OCI-LY3 (cell line): Measurements from ENCODE around the gene ACTL10.

Experiments used
- H2AFZ ChIP-seq: fragments of 200-600, 300-600 bp; shearing (Covaris generic); 2 replicates; pipeline ENCODE4 v1.6.0; 2014; ENCODE audit warnings: antibody characterized with exemption, low read depth, low read length
- H3K27ac ChIP-seq: fragments of 200-600, 300-600 bp; sonication (generic); 2 replicates; pipeline ENCODE4 v1.5.1; 2014; ENCODE audit warnings: mild to moderate bottlenecking, low read length, moderate library complexity, mixed read lengths
- H3K27me3 ChIP-seq: fragments of 200-600, 300-600 bp; sonication (generic); 2 replicates; pipeline ENCODE4 v1.6.1; 2014; ENCODE audit warnings: low read depth, low read length, mixed read lengths
- H3K36me3 ChIP-seq: fragments of 200-600, 300-600 bp; sonication (generic); replicated peaks from 2 replicates; pipeline ENCODE3; 2014; ENCODE audit warnings: low read depth, low read length, mixed read lengths
- H3K4me1 ChIP-seq: fragments of 300-600, 200-600 bp; sonication (generic); 2 replicates; pipeline ENCODE4 v1.6.1; 2014; ENCODE audit warnings: low read length, mixed read lengths
- H3K4me2 ChIP-seq: fragments of 200-600, 300-600 bp; sonication (generic); 2 replicates; pipeline ENCODE4 v1.6.1; 2014; ENCODE audit warnings: low read length, mixed read lengths
- H3K4me3 ChIP-seq: fragments of 300-600, 200-600 bp; sonication (generic); 2 replicates; pipeline ENCODE4 v1.5.1; 2014; ENCODE audit warnings: antibody characterized with exemption, mild to moderate bottlenecking, low read length, moderate library complexity
- H3K79me2 ChIP-seq: fragments of 300-600, 200-600 bp; shearing (Covaris generic); 2 replicates; pipeline ENCODE4 v1.6.1; 2014; ENCODE audit warnings: mild to moderate bottlenecking, low read length, mixed read lengths
- H3K9ac ChIP-seq: fragments of 300-600, 200-600 bp; shearing (Covaris generic); 2 replicates; pipeline ENCODE4 v1.6.0; 2014; ENCODE audit warnings: mild to moderate bottlenecking, low read length, moderate library complexity
- H3K9me3 ChIP-seq: fragments of 200-600, 300-600 bp; shearing (Covaris generic); 2 replicates; pipeline ENCODE4 v1.6.1; 2014; ENCODE audit warnings: low read length, mixed read lengths; ENCODE audit not compliant: insufficient read depth
- H4K20me1 ChIP-seq: fragments of 200-600, 300-600 bp; sonication (generic); 2 replicates; pipeline ENCODE4 v1.6.1; 2016; ENCODE audit warnings: low read length, mixed read lengths; ENCODE audit not compliant: insufficient read depth
- EZH2phosphoT487 ChIP-seq: fragments of 200-600 bp; shearing (Covaris generic); IDR thresholded peaks from 2 replicates; pipeline ENCODE4 v1.6.1; 2018; ENCODE audit warnings: antibody characterized with exemption, mixed run types, low read depth
- TF ChIP-seq, protein P1 (sequence below): fragments of 200-600, 300-600 bp; sonication (generic); IDR thresholded peaks from 2 replicates; pipeline ENCODE4 v1.5.1; 2014; ENCODE audit warnings: antibody characterized with exemption, low read length, low read depth

Gene ACTL10

DNA sequence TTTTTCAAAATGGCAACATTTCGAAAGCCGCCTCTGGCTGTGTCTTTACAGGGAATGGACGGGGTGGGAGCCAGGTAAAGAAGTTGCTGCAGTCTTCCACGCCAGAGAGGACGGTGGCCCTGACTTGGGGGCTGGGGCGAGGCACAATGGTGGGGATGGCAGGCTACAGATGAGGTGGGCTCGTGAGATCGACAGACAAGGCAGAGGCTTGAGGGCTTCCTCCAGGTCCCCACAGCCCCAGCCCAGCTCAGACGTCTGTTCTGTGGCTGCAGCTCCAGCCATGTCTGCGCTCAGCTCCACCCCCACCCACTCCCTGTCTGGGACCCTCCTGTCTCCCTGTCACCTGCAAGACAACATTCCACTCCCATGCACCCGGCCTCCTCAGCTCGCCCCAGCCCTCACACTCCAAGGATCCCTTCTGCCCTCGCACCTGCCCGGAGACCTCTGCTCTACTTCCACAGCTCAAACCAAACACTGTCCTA lies 12.0 kb upstream of the ACTL10 start:
- H2AFZ ChIP-seq: no peak overlapping the region
- no peaks in the 10 kb centered on the region for H3K9me3 ChIP-seq
- H3K9ac ChIP-seq: no peak overlapping the region
- H3K27me3 ChIP-seq: no peaks in the 10 kb centered on the region
- TF ChIP-seq EZH2phosphoT487: no peak
- TF ChIP-seq, protein P1, sequence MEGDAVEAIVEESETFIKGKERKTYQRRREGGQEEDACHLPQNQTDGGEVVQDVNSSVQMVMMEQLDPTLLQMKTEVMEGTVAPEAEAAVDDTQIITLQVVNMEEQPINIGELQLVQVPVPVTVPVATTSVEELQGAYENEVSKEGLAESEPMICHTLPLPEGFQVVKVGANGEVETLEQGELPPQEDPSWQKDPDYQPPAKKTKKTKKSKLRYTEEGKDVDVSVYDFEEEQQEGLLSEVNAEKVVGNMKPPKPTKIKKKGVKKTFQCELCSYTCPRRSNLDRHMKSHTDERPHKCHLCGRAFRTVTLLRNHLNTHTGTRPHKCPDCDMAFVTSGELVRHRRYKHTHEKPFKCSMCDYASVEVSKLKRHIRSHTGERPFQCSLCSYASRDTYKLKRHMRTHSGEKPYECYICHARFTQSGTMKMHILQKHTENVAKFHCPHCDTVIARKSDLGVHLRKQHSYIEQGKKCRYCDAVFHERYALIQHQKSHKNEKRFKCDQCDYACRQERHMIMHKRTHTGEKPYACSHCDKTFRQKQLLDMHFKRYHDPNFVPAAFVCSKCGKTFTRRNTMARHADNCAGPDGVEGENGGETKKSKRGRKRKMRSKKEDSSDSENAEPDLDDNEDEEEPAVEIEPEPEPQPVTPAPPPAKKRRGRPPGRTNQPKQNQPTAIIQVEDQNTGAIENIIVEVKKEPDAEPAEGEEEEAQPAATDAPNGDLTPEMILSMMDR: no peak
- no peaks in the 10 kb centered on the region for H3K79me2 ChIP-seq
- H3K4me3 ChIP-seq: no peak overlapping the region
- no peaks in the 10 kb centered on the region for H4K20me1 ChIP-seq
- peaks cover 31% of the 10 kb centered on the region for H3K4me1 ChIP-seq
- no peak overlapping the region for H3K4me2 ChIP-seq
- no peaks in the 10 kb centered on the region for H3K36me3 ChIP-seq
- H3K27ac ChIP-seq: no peak overlapping the region

DNA sequence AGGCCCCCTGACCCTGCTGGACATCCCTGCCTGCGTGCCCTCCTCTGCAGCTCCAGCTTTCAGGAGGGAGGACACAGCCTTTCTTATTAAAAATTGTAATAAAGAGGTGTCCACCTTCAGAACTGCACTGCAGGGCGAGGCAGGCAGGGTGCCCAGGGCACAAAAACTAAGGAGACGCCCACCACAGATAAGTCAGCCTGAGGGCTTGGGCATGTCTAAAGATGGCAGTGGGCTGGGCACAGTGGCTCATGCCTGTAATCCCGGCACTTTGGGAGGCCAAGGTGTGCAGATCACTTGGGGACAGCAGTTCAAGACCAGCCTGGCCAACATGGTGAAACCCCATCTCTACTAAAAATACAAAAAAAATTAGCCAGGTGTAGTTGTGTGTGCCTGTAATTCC lies 11.6 kb upstream of the ACTL10 start:
- Histone ChIP-seq H3K4me2 (no peak overlapping the region), H3K4me3 (no peak overlapping the region), H3K9ac (no peak overlapping the region), H3K9me3 (no peaks in the 10 kb centered on the region), H3K36me3 (no peaks in the 10 kb centered on the region), H3K79me2 (no peaks in the 10 kb centered on the region), H3K4me1 (peaks cover 31% of the 10 kb centered on the region), H2AFZ (no peak overlapping the region), H3K27me3 (no peaks in the 10 kb centered on the region), H3K27ac (no peak overlapping the region), H4K20me1 (no peaks in the 10 kb centered on the region)
- TF ChIP-seq, protein P1: no peak
- TF ChIP-seq EZH2phosphoT487: no peak

DNA sequence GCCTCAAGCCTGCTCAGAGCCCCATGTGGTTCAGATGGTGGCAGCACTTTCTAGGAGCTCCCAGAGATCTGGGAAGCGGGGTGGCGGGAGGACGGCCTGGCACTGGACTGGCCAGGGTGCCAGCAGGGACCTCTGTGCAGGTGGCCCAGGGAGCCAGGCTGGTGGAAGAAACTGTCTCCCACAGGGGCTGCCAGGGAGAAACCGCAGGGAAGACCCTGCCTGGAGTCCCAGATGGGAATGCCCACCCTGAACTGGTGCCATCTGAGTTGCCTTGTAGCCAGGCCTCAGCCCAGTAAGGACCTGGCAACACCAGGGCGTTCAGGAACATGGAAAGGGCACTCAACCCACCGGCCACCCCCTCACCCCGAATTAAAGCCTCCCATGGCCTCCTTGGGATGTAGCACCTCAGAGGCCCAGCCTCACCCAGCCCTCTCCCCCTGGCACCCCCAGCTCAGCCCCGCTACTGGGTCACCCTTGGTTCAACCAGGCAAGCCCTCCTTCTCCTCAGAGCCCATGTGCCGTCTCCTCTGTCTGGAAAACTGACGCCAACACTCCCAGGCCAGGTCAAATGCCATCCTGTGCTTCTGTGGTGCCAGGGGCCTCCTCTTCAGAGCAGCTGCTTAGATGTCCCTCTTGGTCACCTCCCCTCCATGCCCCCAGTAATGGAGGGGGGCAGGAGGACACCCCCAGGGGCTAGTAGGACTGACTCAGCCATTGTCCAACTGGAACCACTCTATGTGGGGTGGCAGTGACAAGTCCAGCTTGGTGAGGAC lies 10.5 kb upstream of the ACTL10 start:
- Histone ChIP-seq H3K27me3 (no peaks in the 10 kb centered on the region), H3K4me2 (no peak overlapping the region), H3K4me3 (no peak overlapping the region), H3K79me2 (no peaks in the 10 kb centered on the region), H3K4me1 (peaks cover 30% of the 10 kb centered on the region), H3K9me3 (no peaks in the 10 kb centered on the region), H3K27ac (no peak overlapping the region), H3K9ac (no peak overlapping the region), H2AFZ (no peak overlapping the region), H3K36me3 (no peaks in the 10 kb centered on the region), H4K20me1 (no peaks in the 10 kb centered on the region)
- TF ChIP-seq, protein P1: no peak
- TF ChIP-seq EZH2phosphoT487: no peak

DNA sequence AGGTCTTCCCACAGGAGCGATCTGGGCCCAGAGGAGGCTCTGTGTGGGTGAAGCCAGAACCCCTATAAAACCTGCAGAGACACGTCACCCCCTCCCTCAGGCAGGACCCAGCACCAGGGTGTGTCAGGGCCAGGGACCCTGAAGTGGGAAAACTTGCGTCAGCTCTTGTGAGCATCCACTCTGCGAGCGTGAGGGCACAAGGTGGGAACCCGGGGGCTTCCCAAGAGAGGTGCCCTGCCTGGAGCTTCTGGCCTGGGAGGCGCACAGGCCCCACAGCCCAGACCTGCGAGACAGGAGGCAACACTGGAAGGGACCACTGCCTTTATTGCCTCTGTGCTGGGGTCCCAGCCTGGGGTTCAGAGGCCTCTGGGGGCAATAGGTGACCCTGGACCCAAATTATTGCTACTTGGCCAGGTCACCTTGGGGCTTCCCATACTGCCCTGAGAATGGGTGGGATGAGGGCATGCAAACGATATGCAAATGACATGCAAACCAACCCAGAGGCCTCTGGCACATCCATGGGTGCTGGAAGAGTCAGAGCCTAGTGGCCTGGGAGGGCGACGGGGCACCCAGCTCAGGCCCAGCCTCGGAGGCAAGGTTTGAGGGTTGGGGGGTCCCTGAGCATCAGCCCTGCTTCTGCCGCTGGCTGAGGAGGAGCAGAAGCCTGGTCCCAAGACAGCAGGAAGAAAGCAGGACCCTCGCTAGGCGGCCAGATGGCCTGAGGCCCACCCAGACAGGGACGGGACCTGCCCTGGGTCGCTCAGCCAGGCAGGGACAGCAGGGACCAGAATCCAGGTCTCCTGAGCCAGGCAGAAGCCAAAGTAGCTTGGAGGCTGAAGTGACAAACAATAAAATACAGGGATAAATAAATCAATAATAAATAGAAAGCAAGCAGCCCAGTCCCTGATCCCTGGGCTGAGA lies 9.7 kb upstream of the ACTL10 start:
- Histone ChIP-seq H4K20me1 (no peaks in the 10 kb centered on the region), H3K4me1 (peaks cover 22% of the 10 kb centered on the region), H3K4me3 (no peak overlapping the region), H3K9ac (no peak overlapping the region), H3K4me2 (no peak overlapping the region), H3K36me3 (no peaks in the 10 kb centered on the region), H3K9me3 (no peaks in the 10 kb centered on the region), H3K27ac (no peak overlapping the region), H2AFZ (no peak overlapping the region), H3K27me3 (no peaks in the 10 kb centered on the region), H3K79me2 (no peaks in the 10 kb centered on the region)
- TF ChIP-seq EZH2phosphoT487: no peak
- TF ChIP-seq, protein P1: no peak
